Upper lobe of left lung (tissue), 4 donors: Measurements from ENCODE around the gene POLR2J3.
"Not testable (repeated sequence)": the region's sequence is repeated elsewhere in the genome, so short reads cannot be mapped to it uniquely, and the experiment has no call there.

Experiments used
- EP300 ChIP-seq, 4 donors: sonication (generic); formaldehyde crosslinking; IDR thresholded peaks; one replicate each; pipeline ENCODE4 v1.5.1; 2017; ENCODE audit warnings: antibody characterized with exemption in 4 of 4, control low read depth in 2 of 4
- POLR2A ChIP-seq, 4 donors: fragments of 450-650 bp; IDR thresholded peaks; one replicate each; pipeline ENCODE4 v1.5.1; 2016 to 2017; ENCODE audit warnings: antibody characterized with exemption in 4 of 4, mild to moderate bottlenecking in 2 of 4
- POLR2AphosphoS5 ChIP-seq, 2 donors: sonication (generic); formaldehyde crosslinking; IDR thresholded peaks; one replicate each; pipeline ENCODE4 v1.5.1; 2017; ENCODE audit warnings: antibody characterized with exemption in 2 of 2
- TF ChIP-seq, protein P1 (sequence below), 6 experiments: fragments of 450-650 bp in 4 of 6; fragments of 200-600 bp in 2 of 6; sonication (generic) in 2 of 6; IDR thresholded peaks; one replicate each; pipeline ENCODE4 v1.5.1; 2016 to 2019; ENCODE audit warnings: antibody characterized with exemption in 6 of 6

DNA sequence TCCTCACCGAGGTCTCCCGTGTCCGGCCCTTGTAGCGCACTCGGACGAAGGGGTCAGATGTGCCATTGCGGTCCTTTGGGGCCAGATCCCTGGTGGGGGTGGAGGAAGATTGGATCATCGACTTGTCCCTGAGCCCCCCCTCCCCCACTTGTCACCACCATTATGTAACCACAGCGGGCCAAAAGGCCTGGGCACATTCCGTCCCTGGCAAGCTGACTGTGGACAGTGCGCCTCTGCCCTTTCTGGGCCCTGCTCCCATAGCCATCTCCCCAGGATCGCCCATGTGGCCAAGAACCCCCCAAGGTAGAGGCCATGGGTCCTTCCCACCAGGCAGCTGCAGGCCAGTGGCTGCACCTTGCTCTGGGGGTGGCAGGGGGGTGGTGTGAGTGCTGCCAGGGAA lies 29.9 kb upstream of the POLR2J3 start:
- TF ChIP-seq, protein P1, sequence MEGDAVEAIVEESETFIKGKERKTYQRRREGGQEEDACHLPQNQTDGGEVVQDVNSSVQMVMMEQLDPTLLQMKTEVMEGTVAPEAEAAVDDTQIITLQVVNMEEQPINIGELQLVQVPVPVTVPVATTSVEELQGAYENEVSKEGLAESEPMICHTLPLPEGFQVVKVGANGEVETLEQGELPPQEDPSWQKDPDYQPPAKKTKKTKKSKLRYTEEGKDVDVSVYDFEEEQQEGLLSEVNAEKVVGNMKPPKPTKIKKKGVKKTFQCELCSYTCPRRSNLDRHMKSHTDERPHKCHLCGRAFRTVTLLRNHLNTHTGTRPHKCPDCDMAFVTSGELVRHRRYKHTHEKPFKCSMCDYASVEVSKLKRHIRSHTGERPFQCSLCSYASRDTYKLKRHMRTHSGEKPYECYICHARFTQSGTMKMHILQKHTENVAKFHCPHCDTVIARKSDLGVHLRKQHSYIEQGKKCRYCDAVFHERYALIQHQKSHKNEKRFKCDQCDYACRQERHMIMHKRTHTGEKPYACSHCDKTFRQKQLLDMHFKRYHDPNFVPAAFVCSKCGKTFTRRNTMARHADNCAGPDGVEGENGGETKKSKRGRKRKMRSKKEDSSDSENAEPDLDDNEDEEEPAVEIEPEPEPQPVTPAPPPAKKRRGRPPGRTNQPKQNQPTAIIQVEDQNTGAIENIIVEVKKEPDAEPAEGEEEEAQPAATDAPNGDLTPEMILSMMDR (IDR thresholded peaks at IDR 0.05), result not testable (repeated sequence)
- TF ChIP-seq EP300, POLR2A, POLR2AphosphoS5 (IDR thresholded peaks at IDR 0.05): not testable (repeated sequence)
